ENCODE data around the gene DDI1.

DDI1 gene

DNA sequence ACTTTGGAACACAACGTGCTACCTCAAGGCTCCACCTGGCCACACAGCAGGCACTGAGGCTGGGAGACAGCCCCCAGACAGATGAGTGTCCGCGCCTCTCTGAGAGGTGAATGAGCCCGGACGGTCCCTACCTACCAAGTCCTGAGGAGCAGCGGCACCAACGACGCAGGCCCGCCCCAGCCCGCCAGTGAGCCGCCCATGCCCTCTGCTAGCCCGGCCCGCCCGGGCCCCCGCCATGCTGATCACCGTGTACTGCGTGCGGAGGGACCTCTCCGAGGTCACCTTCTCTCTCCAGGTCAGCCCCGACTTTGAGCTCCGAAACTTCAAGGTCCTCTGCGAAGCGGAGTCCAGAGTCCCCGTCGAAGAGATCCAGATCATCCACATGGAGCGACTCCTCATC, at the start of gene DDI1:
DDI1 (plus strand) TSS at position 53 of the 400 bp plus-strand sequence; CDS start at position 236, 183 bp downstream.
- no peak within 1 kb of the TSS for H3K27ac Mint-ChIP-seq
- no peaks in the 10 kb centered on the region for H3K36me3 Mint-ChIP-seq
- H3K4me1 Mint-ChIP-seq: no peaks in the 10 kb centered on the region

DNA sequence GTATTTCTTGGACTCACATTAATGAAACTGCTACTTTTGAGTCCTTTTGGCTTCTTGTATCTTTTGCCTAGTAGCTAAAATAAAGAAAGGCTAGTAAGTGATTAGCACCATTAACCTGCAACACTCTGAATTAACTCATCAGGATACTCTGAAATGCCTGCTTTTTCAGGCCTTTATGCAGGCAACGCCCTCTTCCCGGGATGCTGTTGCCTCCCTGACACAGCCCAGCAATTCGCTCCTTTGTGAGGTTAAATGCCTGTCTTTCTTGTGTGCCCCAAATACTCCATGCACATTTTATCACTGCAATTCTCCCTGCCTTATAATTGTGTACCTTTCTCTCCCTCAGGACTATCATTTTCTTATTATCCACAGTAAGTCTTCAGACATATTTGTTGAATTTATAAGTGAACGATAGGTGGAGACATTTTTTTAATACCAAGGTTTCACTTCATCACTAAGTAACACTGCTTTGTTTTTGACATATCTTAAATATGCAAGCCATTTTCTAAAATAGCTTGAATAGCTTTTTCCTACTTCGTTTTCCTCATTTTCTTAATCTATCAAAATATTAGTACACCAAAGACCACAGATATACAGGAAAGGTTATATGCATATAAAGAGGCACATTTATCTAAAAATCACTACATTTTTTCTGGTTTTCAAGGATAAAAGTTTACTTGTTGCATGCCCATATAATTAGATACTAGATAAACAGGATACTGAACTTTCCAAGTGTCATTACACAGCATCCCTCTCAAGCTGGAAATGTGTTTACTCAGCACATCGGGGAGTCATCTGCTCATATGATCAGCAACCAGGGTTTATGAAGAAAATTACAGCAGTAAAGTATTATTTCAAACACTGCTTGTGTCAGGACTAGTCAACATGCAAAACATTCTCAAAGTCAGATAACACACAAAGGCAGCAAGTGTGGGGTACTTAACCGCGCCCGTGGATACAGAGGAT, 48.5 kb upstream of the DDI1 start:
- H3K27me3 Mint-ChIP-seq: no peaks in the 10 kb centered on the region
- H3K36me3 Mint-ChIP-seq: no peaks in the 10 kb centered on the region
- no peaks in the 10 kb centered on the region for H3K4me1 Mint-ChIP-seq
- no peak overlapping the region for H3K4me3 Mint-ChIP-seq
- no peak overlapping the region for H3K27ac Mint-ChIP-seq
- H3K9me3 Mint-ChIP-seq: peaks cover 5% of the 10 kb centered on the region

More for the DNA sequence above, at the start of gene DDI1:
- H3K27me3 Mint-ChIP-seq: no peaks in the 10 kb centered on the region
- H3K4me3 Mint-ChIP-seq: no peak within 1 kb of the TSS
- no peaks in the 10 kb centered on the region for H3K9me3 Mint-ChIP-seq

DNA sequence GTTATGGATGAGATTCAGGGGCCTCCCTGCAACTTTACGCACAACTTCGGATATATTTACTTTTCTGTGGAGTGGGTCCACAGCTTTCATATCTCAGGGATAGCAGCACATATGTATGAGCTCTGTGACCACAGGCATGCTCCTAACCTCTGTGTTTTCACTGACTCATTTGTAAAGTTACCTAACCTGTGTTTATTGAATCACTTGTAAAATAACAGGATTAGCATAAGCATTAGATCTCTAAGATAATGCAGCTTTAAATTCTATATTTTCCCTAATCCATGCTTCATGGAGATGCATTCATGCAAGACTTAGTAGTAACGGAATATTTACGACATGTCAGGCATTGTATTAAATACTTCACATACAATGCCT, 47.9 kb upstream of the DDI1 start:
- Mint-ChIP-seq H3K36me3 (no peaks in the 10 kb centered on the region), H3K9me3 (peaks cover 5% of the 10 kb centered on the region), H3K4me3 (no peak overlapping the region), H3K27ac (no peak overlapping the region), H3K4me1 (no peaks in the 10 kb centered on the region), H3K27me3 (no peaks in the 10 kb centered on the region)

DNA sequence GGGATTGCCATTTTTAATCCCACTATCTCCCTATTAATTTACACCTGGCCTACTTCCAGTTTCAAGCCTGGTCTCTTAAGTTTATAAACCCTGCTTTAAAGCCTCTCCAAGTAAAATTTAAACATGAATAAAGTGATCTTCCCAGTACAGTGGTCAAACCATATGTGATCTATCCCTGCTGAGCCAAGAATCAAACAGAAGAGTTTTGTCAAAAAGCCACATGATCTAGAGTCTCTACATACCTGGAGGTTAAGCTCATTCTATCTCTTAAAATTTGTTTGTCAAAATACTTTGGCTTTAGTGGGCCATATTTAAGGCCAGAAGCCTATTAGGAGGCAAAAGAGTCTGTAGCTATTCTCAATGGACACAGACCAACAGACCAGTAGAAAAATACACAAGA, 42.9 kb upstream of the DDI1 start:
- Mint-ChIP-seq H3K4me1 (no peaks in the 10 kb centered on the region), H3K27ac (no peak overlapping the region), H3K27me3 (no peaks in the 10 kb centered on the region), H3K9me3 (no peaks in the 10 kb centered on the region), H3K4me3 (no peak overlapping the region), H3K36me3 (no peaks in the 10 kb centered on the region)

DNA sequence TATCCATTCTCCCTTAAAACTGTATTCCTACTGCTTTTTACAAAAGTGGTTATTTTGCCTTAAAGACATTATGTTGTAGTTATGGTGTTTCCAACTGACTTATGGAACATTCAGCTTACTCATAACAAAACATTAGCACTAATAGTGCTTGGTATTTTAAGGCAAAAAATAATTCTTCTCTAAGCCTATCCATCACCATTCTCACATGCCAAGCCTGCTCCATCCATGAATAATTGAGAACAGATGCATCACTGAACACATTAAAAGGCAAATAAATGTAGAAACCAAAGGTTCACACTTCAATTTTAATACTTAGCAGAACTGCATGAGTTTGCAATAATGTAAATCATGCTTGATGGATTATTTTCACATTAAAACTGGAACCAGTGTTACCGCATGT, 42.3 kb upstream of the DDI1 start:
- Mint-ChIP-seq H3K27ac (no peak overlapping the region), H3K9me3 (no peaks in the 10 kb centered on the region), H3K4me3 (no peak overlapping the region), H3K27me3 (no peaks in the 10 kb centered on the region), H3K36me3 (no peaks in the 10 kb centered on the region), H3K4me1 (no peaks in the 10 kb centered on the region)

DNA sequence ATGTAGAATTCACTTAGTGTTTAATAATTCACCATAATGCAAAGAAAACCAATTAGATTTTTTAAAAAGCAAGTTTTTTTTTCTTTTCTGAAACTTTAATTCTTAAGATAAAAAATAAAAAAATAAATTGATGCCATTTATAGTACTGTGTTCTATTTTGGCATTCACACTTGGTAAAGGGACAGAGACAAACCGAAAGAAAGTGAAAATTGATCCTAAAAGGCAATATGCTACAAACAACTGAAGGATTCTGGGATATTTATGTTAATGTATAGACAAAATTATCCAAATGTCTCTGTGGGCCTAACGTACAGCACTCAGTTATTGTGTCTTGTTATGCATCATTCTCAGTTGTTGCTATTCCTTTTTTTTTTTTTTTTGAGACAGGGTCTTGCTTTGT, 41.9 kb upstream of the DDI1 start:
- Mint-ChIP-seq H3K4me3 (no peak overlapping the region), H3K36me3 (no peaks in the 10 kb centered on the region)

DNA sequence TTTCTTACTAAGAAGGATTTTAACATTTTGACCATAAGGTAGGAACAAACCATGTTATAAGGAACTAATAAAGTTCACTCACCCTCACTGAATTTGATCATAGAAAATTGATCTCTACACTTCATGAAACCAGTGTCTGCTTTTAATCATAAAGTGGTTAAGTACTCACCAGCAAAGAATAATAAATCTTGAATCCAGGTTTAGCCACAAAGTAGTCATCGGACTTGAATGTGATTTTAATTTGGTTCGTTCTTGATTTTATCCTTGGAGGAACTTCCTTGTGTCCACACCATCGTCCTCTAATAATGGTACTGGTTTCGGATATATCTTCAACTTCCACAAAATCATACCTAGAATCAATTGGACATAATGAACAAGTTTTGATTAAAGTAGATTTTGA, 40.5 kb upstream of the DDI1 start:
- Mint-ChIP-seq H3K27ac (no peak overlapping the region), H3K4me3 (no peak overlapping the region), H3K27me3 (no peaks in the 10 kb centered on the region), H3K36me3 (no peaks in the 10 kb centered on the region), H3K4me1 (no peaks in the 10 kb centered on the region), H3K9me3 (no peaks in the 10 kb centered on the region)

More for the DNA sequence above, 41.9 kb upstream of the DDI1 start:
- Mint-ChIP-seq H3K4me1 (no peaks in the 10 kb centered on the region), H3K27me3 (no peaks in the 10 kb centered on the region), H3K27ac (no peak overlapping the region), H3K9me3 (no peaks in the 10 kb centered on the region)

DNA sequence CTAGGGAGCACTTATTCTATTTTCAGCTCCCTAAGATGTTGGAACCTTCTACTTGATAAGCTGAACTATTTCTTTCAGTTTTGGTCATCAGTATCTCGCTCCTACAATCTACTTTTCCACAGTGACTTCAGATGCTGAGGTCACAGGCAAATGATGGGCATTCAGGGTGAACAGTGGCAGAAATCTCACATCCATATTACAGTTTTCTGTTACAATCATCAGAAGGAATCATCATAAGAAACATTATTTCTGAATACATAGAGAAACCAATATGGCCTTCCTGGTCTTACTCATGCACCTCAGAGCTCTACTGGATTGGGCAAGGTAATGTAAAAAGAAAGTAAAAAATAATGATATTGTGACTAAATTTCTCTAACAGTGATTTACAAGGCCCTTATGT, 39.4 kb upstream of the DDI1 start:
- no peaks in the 10 kb centered on the region for H3K9me3 Mint-ChIP-seq
- H3K4me3 Mint-ChIP-seq: no peak overlapping the region
- H3K36me3 Mint-ChIP-seq: no peaks in the 10 kb centered on the region
- H3K4me1 Mint-ChIP-seq: no peaks in the 10 kb centered on the region
- H3K27ac Mint-ChIP-seq: no peak overlapping the region
- no peaks in the 10 kb centered on the region for H3K27me3 Mint-ChIP-seq

DNA sequence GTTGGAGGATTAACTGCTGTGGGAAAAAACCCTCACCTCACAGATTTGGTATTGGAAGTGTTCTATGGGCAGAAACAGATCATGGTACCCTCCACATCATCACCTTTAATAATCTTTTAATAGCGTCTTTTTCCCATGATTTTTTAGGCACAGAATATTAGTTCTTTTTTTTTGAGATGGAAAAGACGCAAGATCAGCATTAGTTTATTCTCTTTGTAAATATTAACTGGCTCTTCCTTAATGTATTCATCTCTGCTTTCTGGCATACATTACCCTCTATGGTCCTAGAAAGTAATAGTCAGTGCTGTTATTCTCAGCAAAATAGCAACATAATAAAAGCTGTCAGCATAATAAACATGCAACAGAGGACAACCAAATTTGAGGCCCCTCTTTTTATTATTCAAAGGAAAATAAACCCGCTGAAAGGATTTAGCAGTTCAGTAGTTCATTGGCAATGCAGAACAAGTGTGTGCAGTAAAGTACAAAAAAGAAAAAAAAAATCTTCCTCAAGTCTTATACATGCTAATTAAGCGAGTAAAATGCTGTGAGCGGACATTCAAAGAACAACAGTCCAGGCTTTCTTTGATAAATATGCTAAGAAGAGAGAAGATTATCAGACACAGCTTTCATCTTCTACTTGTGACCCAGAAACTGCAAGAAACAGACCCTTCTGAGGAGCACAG, 37.5 kb upstream of the DDI1 start:
- H3K27ac Mint-ChIP-seq: no peak overlapping the region
- H3K4me3 Mint-ChIP-seq: no peak overlapping the region
- H3K9me3 Mint-ChIP-seq: no peaks in the 10 kb centered on the region
- no peaks in the 10 kb centered on the region for H3K36me3 Mint-ChIP-seq
- H3K4me1 Mint-ChIP-seq: no peaks in the 10 kb centered on the region
- no peaks in the 10 kb centered on the region for H3K27me3 Mint-ChIP-seq

DNA sequence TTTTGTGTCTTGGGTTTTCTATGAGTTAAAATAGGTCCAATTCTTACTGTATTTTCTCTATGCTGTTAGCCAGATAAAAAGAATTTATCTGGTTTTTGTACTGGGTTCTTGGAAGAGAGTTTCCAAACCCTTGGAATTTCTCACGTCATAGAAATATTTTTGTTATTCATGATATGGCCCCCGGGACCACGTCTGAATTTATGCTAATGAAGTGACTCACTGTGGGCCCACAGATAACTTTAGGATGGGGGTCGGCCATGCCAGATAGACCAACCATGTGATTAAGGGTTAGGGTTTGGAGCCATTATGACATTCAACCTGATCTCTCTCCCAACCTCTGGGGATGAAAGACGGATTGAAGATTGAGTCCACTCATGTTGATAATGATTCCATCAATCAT, 35.6 kb upstream of the DDI1 start:
- H3K36me3 Mint-ChIP-seq: no peaks in the 10 kb centered on the region
- H3K4me3 Mint-ChIP-seq: no peak overlapping the region
- no peak overlapping the region for H3K27ac Mint-ChIP-seq
- H3K9me3 Mint-ChIP-seq: no peaks in the 10 kb centered on the region
- no peaks in the 10 kb centered on the region for H3K4me1 Mint-ChIP-seq
- no peaks in the 10 kb centered on the region for H3K27me3 Mint-ChIP-seq

DNA sequence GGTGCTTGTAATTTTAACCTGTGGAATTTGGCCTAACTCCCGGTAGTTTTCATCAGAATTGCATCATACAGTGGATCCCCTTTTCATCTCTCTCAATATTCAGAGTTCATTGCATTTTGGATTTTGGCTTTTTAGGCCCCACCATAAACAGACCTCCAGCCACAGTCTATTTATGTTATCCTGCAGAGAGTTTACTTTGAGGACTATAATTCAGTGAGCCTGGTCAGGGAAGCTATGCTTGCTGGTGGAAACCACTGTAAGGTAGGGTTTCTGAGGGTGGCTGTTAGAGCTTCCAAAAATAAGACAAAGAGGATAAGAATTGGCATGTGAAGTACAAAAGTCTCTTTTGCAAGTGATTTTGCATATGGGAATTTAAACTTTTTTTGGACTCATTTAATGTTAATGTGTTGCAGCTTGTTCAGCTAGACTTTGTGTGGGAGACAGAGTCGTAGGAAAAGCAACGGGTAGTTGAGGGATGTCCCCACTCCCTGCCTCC, 34.8 kb upstream of the DDI1 start:
- Mint-ChIP-seq H3K27me3 (no peaks in the 10 kb centered on the region), H3K36me3 (no peaks in the 10 kb centered on the region), H3K4me1 (no peaks in the 10 kb centered on the region), H3K27ac (no peak overlapping the region), H3K9me3 (no peaks in the 10 kb centered on the region), H3K4me3 (no peak overlapping the region)

DNA sequence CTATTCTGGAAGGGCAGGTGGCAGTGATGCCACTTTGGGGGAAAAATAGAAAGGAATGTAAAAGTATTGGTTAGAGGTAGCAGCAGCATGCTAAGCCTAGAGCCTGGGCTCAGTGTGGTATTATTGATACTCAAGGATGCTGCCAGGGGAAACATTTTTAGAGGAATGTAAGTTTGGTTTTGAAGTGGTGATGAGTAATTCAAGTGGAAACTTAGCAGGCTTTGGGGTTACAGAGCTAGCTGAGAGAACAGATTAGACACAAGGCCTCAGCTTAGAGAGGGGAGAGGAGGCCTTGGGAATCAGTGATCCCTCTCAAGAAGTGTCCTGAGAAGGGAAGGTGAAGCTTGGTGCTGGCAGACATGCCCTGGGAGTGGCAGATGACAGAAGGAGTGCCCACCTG, 32.9 kb upstream of the DDI1 start:
- no peak overlapping the region for H3K4me3 Mint-ChIP-seq
- H3K36me3 Mint-ChIP-seq: no peaks in the 10 kb centered on the region
- H3K27ac Mint-ChIP-seq: no peak overlapping the region
- no peaks in the 10 kb centered on the region for H3K9me3 Mint-ChIP-seq
- H3K27me3 Mint-ChIP-seq: no peaks in the 10 kb centered on the region
- H3K4me1 Mint-ChIP-seq: no peaks in the 10 kb centered on the region

DNA sequence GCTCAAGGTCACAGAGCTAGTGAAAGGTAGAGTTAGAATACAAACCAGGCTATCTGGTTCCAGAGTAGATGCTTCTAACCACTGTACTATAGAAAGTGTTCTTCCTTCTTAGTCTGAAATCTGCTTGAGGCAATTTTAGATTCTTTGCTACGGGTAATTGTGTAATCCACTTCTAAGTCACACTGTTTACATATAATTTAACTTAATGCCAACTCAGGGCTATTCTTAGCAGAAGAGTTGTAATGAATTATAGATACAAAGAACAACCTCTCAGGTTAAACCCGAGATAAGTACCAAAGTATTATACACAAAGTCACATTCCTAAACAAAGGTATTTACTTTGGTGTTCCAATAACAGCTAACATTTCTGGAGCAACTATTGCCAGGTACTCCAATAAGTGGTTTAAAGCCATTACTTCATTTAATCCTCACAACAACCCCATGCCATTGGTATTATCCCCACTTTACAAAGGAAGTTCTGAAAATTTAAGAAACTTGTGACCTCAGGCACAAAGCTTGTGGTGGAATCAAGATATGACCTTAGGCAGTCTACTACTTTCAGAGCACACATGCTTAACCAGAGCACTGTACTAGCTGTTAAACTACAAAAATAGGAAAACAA, 31.1 kb upstream of the DDI1 start:
- no peak overlapping the region for H3K27ac Mint-ChIP-seq
- no peak overlapping the region for H3K4me3 Mint-ChIP-seq
- H3K4me1 Mint-ChIP-seq: no peaks in the 10 kb centered on the region
- H3K27me3 Mint-ChIP-seq: no peaks in the 10 kb centered on the region
- H3K9me3 Mint-ChIP-seq: no peaks in the 10 kb centered on the region
- H3K36me3 Mint-ChIP-seq: no peaks in the 10 kb centered on the region

DNA sequence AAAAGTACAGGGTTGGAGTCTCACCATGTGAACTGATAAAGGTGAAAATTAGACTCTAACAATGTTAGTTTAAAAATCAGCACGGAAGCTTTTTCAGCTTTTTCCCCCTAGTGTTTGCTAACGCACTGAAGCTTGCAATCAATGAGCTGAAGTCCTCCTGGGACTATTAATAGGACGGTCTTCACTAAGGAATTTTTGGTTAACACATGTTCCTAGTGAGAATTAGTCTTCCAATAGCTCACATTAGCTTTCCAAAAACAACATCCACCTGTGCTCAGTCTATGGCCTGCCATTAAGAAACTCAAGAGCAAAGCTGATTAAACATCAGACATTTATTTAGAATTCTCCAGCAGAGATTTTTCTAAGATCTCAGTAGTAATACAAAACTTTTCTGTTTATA, 26.7 kb upstream of the DDI1 start:
- Mint-ChIP-seq H3K4me3 (no peak overlapping the region), H3K9me3 (no peaks in the 10 kb centered on the region), H3K4me1 (no peaks in the 10 kb centered on the region), H3K27ac (no peak overlapping the region), H3K36me3 (no peaks in the 10 kb centered on the region), H3K27me3 (no peaks in the 10 kb centered on the region)

DNA sequence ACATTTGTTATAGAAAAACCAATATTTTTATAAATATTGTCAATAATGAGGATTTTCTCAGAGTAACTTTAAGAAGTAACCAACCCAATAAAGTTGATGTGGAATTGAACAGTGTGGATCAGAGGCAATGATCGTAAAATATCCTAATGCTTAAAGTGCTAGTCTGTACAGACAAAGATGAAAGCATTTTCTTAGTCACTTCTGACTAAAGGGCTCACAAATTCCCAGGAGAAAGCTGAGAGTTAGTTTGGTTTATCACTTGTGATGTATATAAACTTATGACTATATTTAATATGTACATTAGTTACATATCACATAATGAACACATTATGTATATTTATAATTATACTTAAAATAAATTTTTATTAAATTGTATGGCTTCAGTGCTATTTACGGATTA, 25.4 kb upstream of the DDI1 start:
- no peaks in the 10 kb centered on the region for H3K4me1 Mint-ChIP-seq
- H3K9me3 Mint-ChIP-seq: no peaks in the 10 kb centered on the region
- no peak overlapping the region for H3K4me3 Mint-ChIP-seq
- H3K27ac Mint-ChIP-seq: no peak overlapping the region
- no peaks in the 10 kb centered on the region for H3K36me3 Mint-ChIP-seq
- H3K27me3 Mint-ChIP-seq: no peaks in the 10 kb centered on the region
